PFSK-1 (cell line): ENCODE data around the gene LRP2.

Experiments used
- POLR2AphosphoS5 ChIP-seq: IDR thresholded peaks from 2 replicates; pipeline ENCODE4 v1.6.1; 2012; ENCODE audit warnings: low read depth, mild to moderate bottlenecking, control low read depth, low read length, moderate library complexity
- REST ChIP-seq, 2 experiments: IDR thresholded peaks; 2 replicates each; pipeline versions ENCODE4 v1.6.1 to v1.8.0; 2011 to 2012; ENCODE audit warnings: low read depth in 2 of 2, low read length in 2 of 2, control low read depth in 1 of 2, inconsistent platforms in 1 of 2, mild to moderate bottlenecking in 1 of 2, moderate library complexity in 1 of 2; ENCODE audit not compliant: insufficient read depth in 1 of 2
- SIN3A ChIP-seq: IDR thresholded peaks from 2 replicates; pipeline ENCODE4 v1.6.1; 2012; ENCODE audit warnings: mild to moderate bottlenecking, low read length, moderate library complexity, borderline replicate concordance; ENCODE audit not compliant: insufficient read depth
- TAF1 ChIP-seq: IDR thresholded peaks from 2 replicates; pipeline ENCODE4 v1.6.1; 2012; ENCODE audit warnings: low read length, control low read depth, borderline replicate concordance; ENCODE audit not compliant: insufficient read depth

- TF ChIP-seq POLR2AphosphoS5 (no peak), REST (IDR thresholded peaks at IDR 0.05; ENCODE audit: insufficient read depth in 1 of 2, low read depth in 2 of 2, low read length in 2 of 2) (no peak), TAF1 (no peak), SIN3A (no peak)
Measured at GRCh38 chr2:169221745-169222369, 140.5 kb downstream of the LRP2 start.
